Neural cell (in vitro differentiated cells): ENCODE data around the gene RPL36A. TPM values are rescaled to one million over a fixed set of nuclear protein-coding genes. Genes with fewer than 3 reads are reported as not detected.

Experiments
- H2AFZ ChIP-seq: fragments of 200-600, 300-800 bp; sonication (generic), shearing (Covaris generic); 2 replicates; pipeline ENCODE4 v1.6.0; 2014; ENCODE audit warnings: low read depth, mild to moderate bottlenecking, antibody characterized with exemption, low read length, moderate library complexity
- H3F3A ChIP-seq: fragments of 200-600 bp; shearing (Covaris generic); 2 replicates; pipeline ENCODE4 v1.6.1; 2016; ENCODE audit warnings: mild to moderate bottlenecking, moderate library complexity, mixed read lengths, antibody characterized with exemption, low read length; ENCODE audit not compliant: insufficient read depth, poor library complexity, severe bottlenecking
- H3K27ac ChIP-seq: fragments of 200-600, 300-800 bp; sonication (generic), shearing (Covaris generic); 2 replicates; pipeline ENCODE4 v1.5.1; 2014; ENCODE audit warnings: mild to moderate bottlenecking, low read length, moderate library complexity
- H3K27me3 ChIP-seq: fragments of 300-800, 200-600 bp; sonication (generic), shearing (Covaris generic); 2 replicates; pipeline ENCODE4 v1.6.0; 2014; ENCODE audit warnings: mild to moderate bottlenecking, low read depth, low read length, moderate library complexity; ENCODE audit not compliant: insufficient read depth
- H3K36me3 ChIP-seq: fragments of 300-800, 200-600 bp; sonication (generic), shearing (Covaris generic); 2 replicates; pipeline ENCODE4 v1.5.1; 2014; ENCODE audit warnings: mild to moderate bottlenecking, antibody characterized with exemption, low read length, moderate library complexity; ENCODE audit not compliant: insufficient read depth
- H3K4me2 ChIP-seq: fragments of 300-800, 200-600 bp; sonication (generic), shearing (Covaris generic); 2 replicates; pipeline ENCODE4 v1.6.0; 2014; ENCODE audit warnings: mild to moderate bottlenecking, low read length
- H3K4me3 ChIP-seq: fragments of 300-800, 200-600 bp; sonication (generic), shearing (Covaris generic); 2 replicates; pipeline ENCODE4 v1.5.1; 2014; ENCODE audit warnings: mild to moderate bottlenecking, low read length, moderate library complexity
- H3K79me2 ChIP-seq: fragments of 200-600 bp; shearing (Covaris generic); replicated peaks from 2 replicates; pipeline ENCODE4 v1.6.0; 2014; ENCODE audit warnings: mild to moderate bottlenecking, low read length, moderate library complexity; ENCODE audit not compliant: insufficient read depth
- H3K9ac ChIP-seq: fragments of 300-800, 200-600 bp; sonication (generic), shearing (Covaris generic); 2 replicates; pipeline ENCODE4 v1.6.1; 2016; ENCODE audit warnings: mild to moderate bottlenecking, low read length, mixed read lengths
- H3K9me2 ChIP-seq: fragments of 200-600 bp; shearing (Covaris generic); 2 replicates; pipeline ENCODE4 v1.6.1; 2016; ENCODE audit warnings: mild to moderate bottlenecking, low read length, mixed read lengths; ENCODE audit not compliant: insufficient read depth
- H3K9me3 ChIP-seq: fragments of 200-600, 300-800 bp; sonication (generic), shearing (Covaris generic); 2 replicates; pipeline ENCODE4 v1.6.1; 2016; ENCODE audit warnings: mild to moderate bottlenecking, mixed run types, low read length, moderate library complexity, mixed read lengths
- H4K20me1 ChIP-seq: fragments of 200-600 bp; shearing (Covaris generic); 2 replicates; pipeline ENCODE4 v1.6.1; 2016; ENCODE audit warnings: mild to moderate bottlenecking, mixed run types; ENCODE audit not compliant: insufficient read depth
- EP300 ChIP-seq: fragments of 450-650 bp; conservative IDR thresholded peaks from 2 replicates; pipeline ENCODE4 v1.6.1; 2014; ENCODE audit warnings: antibody characterized with exemption, mild to moderate bottlenecking, moderate library complexity; ENCODE audit not compliant: poor library complexity, severe bottlenecking
- EZH2 ChIP-seq: fragments of 200-600, 300-800 bp; shearing (Covaris generic), sonication (generic); IDR thresholded peaks from 2 replicates; pipeline ENCODE4 v1.6.1; 2014; ENCODE audit warnings: antibody characterized with exemption, low read length, borderline replicate concordance, mild to moderate bottlenecking; ENCODE audit not compliant: insufficient read depth, poor library complexity, severe bottlenecking
- MXI1 ChIP-seq: fragments of 450-650 bp; conservative IDR thresholded peaks from 2 replicates; pipeline ENCODE4 v1.6.1; 2014; ENCODE audit warnings: antibody characterized with exemption, mild to moderate bottlenecking; ENCODE audit not compliant: poor library complexity, severe bottlenecking
- POLR2AphosphoS5 ChIP-seq: IDR thresholded peaks from 2 replicates; pipeline ENCODE4 v1.6.1; 2012
- RAD21 ChIP-seq: fragments of 450-650 bp; conservative IDR thresholded peaks from 2 replicates; pipeline ENCODE4 v1.6.1; 2014; ENCODE audit warnings: antibody characterized with exemption, mild to moderate bottlenecking, moderate library complexity
- SMC3 ChIP-seq: fragments of 450-650 bp; conservative IDR thresholded peaks from 2 replicates; pipeline ENCODE4 v1.6.1; 2014; ENCODE audit warnings: antibody characterized with exemption, mild to moderate bottlenecking, moderate library complexity; ENCODE audit not compliant: poor library complexity
- TAF1 ChIP-seq: IDR thresholded peaks from 2 replicates; pipeline ENCODE4 v1.6.1; 2012; ENCODE audit warnings: low read depth
- polyA plus RNA-seq: library from polyadenylated mRNA; depleted of rRNA; stranded (reverse); fragments of >200 nt; gene quantifications from 2 replicates; pipeline ENCODE4 v1.2.3, GENCODE V29; 2014
- TF ChIP-seq, protein P1 (sequence below): IDR thresholded peaks from 2 replicates; pipeline ENCODE4 v1.6.1; 2012; ENCODE audit warnings: borderline replicate concordance
- TF ChIP-seq, protein P2 (sequence below): fragments of 450-650 bp; IDR thresholded peaks from 2 replicates; pipeline ENCODE4 v1.5.1; 2014; ENCODE audit warnings: antibody characterized with exemption, mild to moderate bottlenecking, moderate library complexity; ENCODE audit not compliant: poor library complexity, severe bottlenecking

The RPL36A gene
- polyA plus RNA-seq, 1 donor from 2014 or later = 1,978 TPM

GRCh38 chrX:101397779-101398178, 7.0 kb downstream of the RPL36A start:
- Histone ChIP-seq H3K4me2 (no peak overlapping the region), H2AFZ (no peak overlapping the region), H4K20me1 (no peaks in the 10 kb centered on the region), H3K27me3 (no peaks in the 10 kb centered on the region), H3K9ac (no peak overlapping the region), H3K36me3 (no peaks in the 10 kb centered on the region), H3K79me2 (no peaks in the 10 kb centered on the region), H3K27ac (no peak overlapping the region), H3K9me3 (no peaks in the 10 kb centered on the region), H3F3A (no peaks in the 10 kb centered on the region), H3K4me3 (no peak overlapping the region), H3K9me2 (no peaks in the 10 kb centered on the region)
- no peak for TF ChIP-seq EP300
- TF ChIP-seq RAD21 = no peak
- no peak for TF ChIP-seq MXI1
- no peak for TF ChIP-seq POLR2AphosphoS5

GRCh38 chrX:101398694-101399093, 7.9 kb downstream of the RPL36A start:
- no peaks in the 10 kb centered on the region for H3K9me2 ChIP-seq
- H3K9me3 ChIP-seq = no peaks in the 10 kb centered on the region
- no peaks in the 10 kb centered on the region for H3K27me3 ChIP-seq
- H4K20me1 ChIP-seq = no peaks in the 10 kb centered on the region
- TF ChIP-seq TAF1 = no peak
- no peak for TF ChIP-seq SMC3
- no peak for TF ChIP-seq MXI1
- no peak for TF ChIP-seq POLR2AphosphoS5
- TF ChIP-seq EZH2 = no peak
- TF ChIP-seq, protein P1, sequence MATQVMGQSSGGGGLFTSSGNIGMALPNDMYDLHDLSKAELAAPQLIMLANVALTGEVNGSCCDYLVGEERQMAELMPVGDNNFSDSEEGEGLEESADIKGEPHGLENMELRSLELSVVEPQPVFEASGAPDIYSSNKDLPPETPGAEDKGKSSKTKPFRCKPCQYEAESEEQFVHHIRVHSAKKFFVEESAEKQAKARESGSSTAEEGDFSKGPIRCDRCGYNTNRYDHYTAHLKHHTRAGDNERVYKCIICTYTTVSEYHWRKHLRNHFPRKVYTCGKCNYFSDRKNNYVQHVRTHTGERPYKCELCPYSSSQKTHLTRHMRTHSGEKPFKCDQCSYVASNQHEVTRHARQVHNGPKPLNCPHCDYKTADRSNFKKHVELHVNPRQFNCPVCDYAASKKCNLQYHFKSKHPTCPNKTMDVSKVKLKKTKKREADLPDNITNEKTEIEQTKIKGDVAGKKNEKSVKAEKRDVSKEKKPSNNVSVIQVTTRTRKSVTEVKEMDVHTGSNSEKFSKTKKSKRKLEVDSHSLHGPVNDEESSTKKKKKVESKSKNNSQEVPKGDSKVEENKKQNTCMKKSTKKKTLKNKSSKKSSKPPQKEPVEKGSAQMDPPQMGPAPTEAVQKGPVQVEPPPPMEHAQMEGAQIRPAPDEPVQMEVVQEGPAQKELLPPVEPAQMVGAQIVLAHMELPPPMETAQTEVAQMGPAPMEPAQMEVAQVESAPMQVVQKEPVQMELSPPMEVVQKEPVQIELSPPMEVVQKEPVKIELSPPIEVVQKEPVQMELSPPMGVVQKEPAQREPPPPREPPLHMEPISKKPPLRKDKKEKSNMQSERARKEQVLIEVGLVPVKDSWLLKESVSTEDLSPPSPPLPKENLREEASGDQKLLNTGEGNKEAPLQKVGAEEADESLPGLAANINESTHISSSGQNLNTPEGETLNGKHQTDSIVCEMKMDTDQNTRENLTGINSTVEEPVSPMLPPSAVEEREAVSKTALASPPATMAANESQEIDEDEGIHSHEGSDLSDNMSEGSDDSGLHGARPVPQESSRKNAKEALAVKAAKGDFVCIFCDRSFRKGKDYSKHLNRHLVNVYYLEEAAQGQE = no peak
- TF ChIP-seq, protein P2, sequence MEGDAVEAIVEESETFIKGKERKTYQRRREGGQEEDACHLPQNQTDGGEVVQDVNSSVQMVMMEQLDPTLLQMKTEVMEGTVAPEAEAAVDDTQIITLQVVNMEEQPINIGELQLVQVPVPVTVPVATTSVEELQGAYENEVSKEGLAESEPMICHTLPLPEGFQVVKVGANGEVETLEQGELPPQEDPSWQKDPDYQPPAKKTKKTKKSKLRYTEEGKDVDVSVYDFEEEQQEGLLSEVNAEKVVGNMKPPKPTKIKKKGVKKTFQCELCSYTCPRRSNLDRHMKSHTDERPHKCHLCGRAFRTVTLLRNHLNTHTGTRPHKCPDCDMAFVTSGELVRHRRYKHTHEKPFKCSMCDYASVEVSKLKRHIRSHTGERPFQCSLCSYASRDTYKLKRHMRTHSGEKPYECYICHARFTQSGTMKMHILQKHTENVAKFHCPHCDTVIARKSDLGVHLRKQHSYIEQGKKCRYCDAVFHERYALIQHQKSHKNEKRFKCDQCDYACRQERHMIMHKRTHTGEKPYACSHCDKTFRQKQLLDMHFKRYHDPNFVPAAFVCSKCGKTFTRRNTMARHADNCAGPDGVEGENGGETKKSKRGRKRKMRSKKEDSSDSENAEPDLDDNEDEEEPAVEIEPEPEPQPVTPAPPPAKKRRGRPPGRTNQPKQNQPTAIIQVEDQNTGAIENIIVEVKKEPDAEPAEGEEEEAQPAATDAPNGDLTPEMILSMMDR = no peak
- TF ChIP-seq RAD21 = no peak
- no peak for TF ChIP-seq EP300
- H3K79me2 ChIP-seq = no peaks in the 10 kb centered on the region
- H3K27ac ChIP-seq = no peak overlapping the region
- no peak overlapping the region for H3K4me3 ChIP-seq
- H3K4me2 ChIP-seq = no peak overlapping the region
- no peak overlapping the region for H2AFZ ChIP-seq
- no peak overlapping the region for H3K9ac ChIP-seq
- H3F3A ChIP-seq = no peaks in the 10 kb centered on the region
- H3K36me3 ChIP-seq = no peaks in the 10 kb centered on the region

DNA sequence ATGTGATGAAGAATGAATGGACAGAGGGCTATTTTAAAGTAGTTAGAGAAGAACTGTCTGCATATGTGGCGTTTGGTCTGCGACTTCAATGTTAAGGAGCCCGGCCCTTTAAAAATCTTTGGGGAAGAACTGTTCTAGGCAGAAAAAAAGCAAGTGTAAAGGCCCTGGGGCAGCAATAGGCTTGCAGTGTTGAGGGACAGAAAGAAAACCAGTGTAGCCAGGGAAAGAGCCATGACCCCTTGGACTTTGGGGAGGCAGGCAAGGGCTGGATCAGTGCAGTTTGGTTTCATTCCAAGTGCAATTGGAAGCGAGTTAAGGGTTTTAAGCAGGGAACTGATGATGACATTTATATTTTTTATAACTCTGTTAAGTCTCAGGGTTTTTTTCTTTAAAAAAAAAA, 9.0 kb downstream of the RPL36A start:
- Histone ChIP-seq H3F3A (no peaks in the 10 kb centered on the region), H3K27me3 (no peaks in the 10 kb centered on the region), H3K9ac (no peak overlapping the region), H3K9me2 (no peaks in the 10 kb centered on the region), H2AFZ (no peak overlapping the region), H3K4me2 (no peak overlapping the region), H3K27ac (no peak overlapping the region), H3K36me3 (no peaks in the 10 kb centered on the region), H3K9me3 (no peaks in the 10 kb centered on the region), H3K4me3 (no peak overlapping the region), H3K79me2 (no peaks in the 10 kb centered on the region), H4K20me1 (no peaks in the 10 kb centered on the region)
- TF ChIP-seq SMC3 (no peak), EP300 (no peak), RAD21 (no peak), MXI1 (no peak), TAF1 (no peak)
- TF ChIP-seq, protein P2 = no peak
- TF ChIP-seq, protein P1 = no peak
